Epithelial cell of proximal tubule (primary cell): Measurements from ENCODE around the gene ANO10. TPM values are rescaled to one million over a fixed set of nuclear protein-coding genes. Genes with fewer than 3 reads are reported as not detected.
"Not testable (repeated sequence)": the region's sequence is repeated elsewhere in the genome, so short reads cannot be mapped to it uniquely, and the experiment has no call there.

Experiments used
- DNase-seq: peaks from one replicate; pipeline ENCODE4 v3.0.0-alpha.2; 2011; ENCODE audit warnings: low read depth
- H3K4me3 ChIP-seq: 2 replicates; pipeline ENCODE4 v1.5.1; 2011; ENCODE audit warnings: low read depth, mild to moderate bottlenecking, low read length
- total RNA-seq: library from RNA; depleted of rRNA; stranded (reverse); fragments of >200 nt; gene quantifications from 2 replicates; pipeline ENCODE4 v1.2.3, GENCODE V29; 2015
- TF ChIP-seq, protein P1 (sequence below): conservative IDR thresholded peaks from 2 replicates; pipeline ENCODE4 v1.5.1; 2012; ENCODE audit warnings: low read depth, mild to moderate bottlenecking, low read length

Gene ANO10
- total RNA-seq, 1 donor from 2014 or later, result 30.7 TPM

DNA sequence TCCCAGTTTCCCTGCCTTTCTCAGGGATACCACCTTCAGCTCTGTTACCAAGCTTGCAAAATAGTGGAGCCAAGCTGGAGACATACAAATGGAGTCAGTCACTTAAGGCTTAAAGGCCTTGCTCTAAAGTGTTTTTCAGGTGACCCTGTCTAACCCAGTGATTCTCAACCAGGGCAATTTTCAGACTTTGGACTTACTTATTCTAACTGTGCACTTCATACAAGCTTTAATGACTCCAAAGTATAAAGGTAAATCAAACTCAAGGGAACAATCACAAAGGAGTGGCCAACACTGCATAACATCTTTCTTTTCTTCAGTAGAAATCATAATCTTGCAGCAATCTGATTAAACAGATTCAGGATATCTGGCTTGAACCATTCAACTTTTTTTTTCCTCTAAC, 9.4 kb downstream of the ANO10 start:
- TF ChIP-seq, protein P1, sequence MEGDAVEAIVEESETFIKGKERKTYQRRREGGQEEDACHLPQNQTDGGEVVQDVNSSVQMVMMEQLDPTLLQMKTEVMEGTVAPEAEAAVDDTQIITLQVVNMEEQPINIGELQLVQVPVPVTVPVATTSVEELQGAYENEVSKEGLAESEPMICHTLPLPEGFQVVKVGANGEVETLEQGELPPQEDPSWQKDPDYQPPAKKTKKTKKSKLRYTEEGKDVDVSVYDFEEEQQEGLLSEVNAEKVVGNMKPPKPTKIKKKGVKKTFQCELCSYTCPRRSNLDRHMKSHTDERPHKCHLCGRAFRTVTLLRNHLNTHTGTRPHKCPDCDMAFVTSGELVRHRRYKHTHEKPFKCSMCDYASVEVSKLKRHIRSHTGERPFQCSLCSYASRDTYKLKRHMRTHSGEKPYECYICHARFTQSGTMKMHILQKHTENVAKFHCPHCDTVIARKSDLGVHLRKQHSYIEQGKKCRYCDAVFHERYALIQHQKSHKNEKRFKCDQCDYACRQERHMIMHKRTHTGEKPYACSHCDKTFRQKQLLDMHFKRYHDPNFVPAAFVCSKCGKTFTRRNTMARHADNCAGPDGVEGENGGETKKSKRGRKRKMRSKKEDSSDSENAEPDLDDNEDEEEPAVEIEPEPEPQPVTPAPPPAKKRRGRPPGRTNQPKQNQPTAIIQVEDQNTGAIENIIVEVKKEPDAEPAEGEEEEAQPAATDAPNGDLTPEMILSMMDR, result no peak
- no peak overlapping the region for H3K4me3 ChIP-seq
- DNase-seq, result no peak

DNA sequence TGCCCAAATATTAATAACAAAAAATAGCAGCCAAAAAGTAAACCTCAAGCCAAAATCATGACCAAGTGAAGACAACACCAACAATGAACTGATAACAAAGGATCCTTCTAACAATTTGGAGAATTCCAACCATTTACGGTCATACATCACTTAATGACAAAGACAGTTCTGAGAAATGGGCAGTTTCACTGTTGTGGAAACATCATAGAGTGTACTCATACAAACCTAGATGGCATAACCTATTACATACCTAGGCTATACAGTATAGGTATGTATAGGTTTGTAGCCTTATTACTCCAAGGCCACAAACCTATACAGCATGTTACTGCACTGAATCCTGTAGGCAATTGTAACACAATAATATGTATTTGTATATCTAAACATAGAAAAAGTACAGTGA, 12.4 kb downstream of the ANO10 start:
- TF ChIP-seq, protein P1, result no peak
- no peak overlapping the region for H3K4me3 ChIP-seq
- DNase-seq, result no peak

DNA sequence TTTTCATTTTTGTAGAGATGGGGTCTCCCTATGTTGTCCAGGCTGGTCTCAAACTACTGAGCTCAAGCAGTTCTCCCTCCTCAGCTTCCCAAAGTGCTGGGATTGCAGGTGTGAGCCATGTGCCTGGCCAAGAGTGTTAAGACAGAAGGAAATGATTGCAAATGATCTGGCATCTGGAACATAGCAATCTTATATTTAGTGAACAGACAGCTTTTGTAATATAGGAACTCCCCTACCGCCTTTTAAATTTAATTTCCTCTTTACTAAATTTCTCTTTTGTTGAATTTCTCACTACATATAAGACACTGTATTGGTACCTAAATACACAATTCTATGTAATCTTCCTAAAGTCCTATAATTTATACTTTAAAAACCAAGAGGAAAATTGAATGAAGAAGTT, 13.1 kb downstream of the ANO10 start:
- TF ChIP-seq, protein P1, result no peak
- DNase-seq, result no peak
- no peak overlapping the region for H3K4me3 ChIP-seq

DNA sequence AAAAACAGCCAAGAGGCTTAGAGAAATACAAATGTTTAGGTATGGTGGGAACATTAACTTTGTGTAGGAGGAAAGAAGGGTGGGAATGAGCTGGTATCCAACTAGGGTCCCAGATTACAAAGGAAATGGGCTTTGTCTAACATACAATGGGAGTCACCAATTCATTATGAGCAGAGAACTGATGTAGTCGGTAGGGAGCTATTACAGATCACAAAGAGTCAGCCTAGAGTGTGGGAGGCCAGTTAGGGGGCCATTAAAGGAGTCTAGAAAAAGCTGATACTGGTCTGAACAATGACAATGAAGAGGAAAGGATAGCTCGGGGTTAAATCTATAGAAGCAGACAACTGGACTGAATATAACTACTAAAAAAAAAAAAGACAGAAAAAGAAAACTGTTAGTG, 15.5 kb downstream of the ANO10 start:
- TF ChIP-seq, protein P1, result no peak
- H3K4me3 ChIP-seq, result no peak overlapping the region
- no peak for DNase-seq

DNA sequence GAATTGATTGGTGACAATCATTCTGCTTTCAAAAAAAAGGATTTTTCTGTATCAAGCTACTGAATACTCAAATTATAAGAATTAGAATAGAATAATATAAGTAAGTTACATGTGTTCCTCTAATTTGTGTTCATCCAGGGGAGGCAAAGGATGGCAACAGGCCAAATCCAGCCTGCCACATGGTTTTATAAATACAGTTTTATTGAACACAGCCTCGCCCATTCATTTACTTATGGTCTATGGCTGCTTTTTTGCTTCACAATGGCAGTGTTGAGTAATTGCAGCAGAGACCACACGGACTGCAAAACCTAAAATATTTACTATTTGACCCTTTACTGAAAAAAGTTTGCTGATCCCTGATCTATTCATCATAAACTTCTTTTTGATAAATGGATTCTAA, 21.9 kb downstream of the ANO10 start:
- H3K4me3 ChIP-seq, DNase-seq: not testable (repeated sequence)

DNA sequence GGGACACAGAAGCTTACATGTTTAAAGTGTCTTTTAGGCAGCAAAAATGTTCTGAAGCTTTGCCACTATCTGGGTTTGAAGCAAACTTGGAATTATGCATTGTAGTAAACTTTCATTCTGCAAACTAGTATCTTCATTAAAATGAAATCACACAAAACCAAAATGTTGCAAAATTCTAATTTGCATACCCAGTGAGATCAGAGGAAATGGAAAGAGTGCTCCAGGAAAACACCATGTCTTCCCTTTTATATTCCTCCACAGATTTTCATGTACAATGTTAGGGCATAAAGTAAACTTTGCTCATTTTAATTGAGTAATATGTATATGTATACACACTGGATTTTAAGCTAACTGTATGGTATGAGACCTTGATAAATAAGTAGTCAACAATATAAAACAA, 23.9 kb downstream of the ANO10 start:
- no peak overlapping the region for H3K4me3 ChIP-seq
- DNase-seq, result no peak
- TF ChIP-seq, protein P1, result no peak

DNA sequence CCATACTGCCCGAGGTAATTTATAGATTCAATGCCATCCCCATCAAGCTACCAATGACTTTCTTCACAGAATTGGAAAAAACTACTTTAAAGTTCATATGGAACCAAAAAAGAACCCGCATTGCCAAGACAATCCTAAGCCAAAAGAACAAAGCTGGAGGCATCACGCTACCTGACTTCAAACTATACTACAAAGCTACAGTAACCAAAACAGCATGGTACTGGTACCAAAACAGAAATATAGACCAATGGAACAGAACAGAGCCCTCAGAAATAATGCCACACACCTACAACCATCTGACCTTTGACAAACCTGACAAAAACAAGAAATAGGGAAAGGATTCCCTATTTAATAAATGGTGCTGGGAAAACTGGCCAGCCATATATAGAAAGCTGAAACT, 25.6 kb downstream of the ANO10 start:
- DNase-seq, H3K4me3 ChIP-seq: not testable (repeated sequence)

DNA sequence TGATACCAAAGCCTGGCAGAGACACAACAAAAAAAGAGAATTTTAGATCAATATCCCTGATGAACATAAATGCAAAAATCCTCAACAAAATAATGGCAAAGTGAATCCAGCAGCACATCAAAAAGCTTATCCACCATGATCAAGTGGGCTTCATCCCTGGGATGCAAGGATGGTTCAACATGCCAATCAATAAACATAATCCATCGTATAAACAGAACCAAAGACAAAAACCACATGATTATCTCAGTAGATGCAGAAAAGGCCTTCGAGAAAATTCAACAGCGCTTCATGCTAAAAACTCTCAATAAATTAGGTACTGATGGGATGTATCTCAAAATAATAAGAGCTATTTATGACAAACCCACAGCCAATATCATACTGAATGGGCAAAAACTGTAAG, 26.5 kb downstream of the ANO10 start:
- DNase-seq, H3K4me3 ChIP-seq: not testable (repeated sequence)

DNA sequence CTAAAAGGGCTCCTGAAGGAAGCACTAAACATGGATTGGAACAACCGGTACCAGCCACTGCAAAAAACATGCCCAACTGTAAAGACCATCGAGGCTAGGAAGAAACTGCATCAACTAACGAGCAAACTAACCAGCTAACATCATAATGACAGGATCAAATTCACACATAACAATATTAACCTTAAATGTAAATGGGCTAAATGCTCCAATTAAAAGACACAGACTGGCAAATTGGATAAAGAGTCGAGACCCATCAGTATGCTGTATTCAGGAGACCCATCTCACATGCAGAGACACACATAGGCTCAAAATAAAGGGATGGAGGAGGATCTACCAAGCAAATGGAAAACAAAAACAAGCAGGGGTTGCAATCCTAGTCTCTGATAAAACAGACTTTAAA, 28.2 kb downstream of the ANO10 start:
- not testable (repeated sequence) for DNase-seq, H3K4me3 ChIP-seq

DNA sequence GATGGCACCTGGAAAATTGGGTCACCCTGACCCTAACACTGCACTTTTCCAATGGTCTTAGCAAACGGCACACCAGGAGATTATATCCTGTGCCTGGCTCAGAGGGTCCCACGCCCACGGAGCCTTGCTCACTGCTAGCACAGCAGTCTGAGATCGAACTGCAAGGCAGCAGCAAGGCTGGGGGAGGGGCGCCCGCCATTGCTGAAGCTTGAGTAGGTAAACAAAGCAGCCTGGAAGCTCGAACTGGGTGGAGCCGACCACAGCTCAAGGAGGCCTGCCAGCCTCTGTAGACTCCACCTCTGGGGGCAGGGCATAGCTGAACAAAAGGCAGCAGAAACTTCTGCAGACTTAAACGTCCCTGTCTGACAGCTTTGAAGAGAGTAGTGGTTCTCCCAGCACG, 29.9 kb downstream of the ANO10 start:
- H3K4me3 ChIP-seq, DNase-seq: not testable (repeated sequence)
